GM18508 (cell line): Measurements from ENCODE around the gene GABBR1.
"Not testable (repeated sequence)": the region's sequence is repeated elsewhere in the genome, so short reads cannot be mapped to it uniquely, and the experiment has no call there.

Source experiments
- ATAC-seq: cut with Tn5 transposase; IDR thresholded peaks from one replicate; pipeline ENCODE4 v1.9.1; 2021; ENCODE audit warnings: moderate number of reproducible peaks; ENCODE audit not compliant: insufficient read depth, unreplicated experiment

GABBR1 gene

DNA sequence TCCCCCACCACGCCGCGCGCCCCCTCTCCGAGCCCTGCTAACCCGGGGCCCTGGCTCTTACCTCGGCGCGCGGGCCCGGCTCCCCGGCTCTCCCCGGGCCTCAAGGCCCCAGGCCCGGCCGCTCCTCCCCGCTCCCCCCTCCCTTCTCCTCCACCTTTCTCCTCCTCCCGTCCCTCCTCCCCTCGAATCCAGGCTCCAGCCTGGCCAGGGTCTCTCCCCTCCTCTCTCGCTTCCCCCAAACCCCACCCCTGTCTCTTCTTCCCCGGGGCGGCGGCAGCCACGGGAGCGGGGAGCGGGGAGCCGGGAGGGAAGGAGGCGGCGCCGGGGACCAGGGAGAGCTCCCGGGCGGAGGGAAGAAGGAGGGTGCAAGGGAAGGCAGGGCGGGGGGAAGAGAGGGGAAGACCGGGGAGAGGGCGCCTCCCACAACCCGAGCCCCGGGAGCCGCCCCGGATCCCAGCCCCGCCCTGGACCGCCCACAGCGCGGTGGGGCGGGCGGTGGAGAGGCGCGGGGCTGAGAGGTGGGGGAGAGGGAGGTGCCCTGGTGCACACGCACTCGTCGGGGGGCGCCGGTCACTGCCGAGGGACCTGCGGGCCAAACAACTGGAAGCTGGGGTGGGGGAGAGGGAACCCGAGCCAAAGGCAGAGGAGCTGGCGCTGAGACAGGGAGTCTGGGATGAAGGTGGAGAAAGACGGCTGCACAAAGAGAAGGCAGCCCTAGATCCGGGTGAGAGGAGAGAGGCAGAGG, at the start of gene GABBR1:
GABBR1 (minus strand) TSS at position 395 of the 745 bp plus-strand sequence. CDS start 798 bp downstream, outside the sequence.
- ATAC-seq: no peak

DNA sequence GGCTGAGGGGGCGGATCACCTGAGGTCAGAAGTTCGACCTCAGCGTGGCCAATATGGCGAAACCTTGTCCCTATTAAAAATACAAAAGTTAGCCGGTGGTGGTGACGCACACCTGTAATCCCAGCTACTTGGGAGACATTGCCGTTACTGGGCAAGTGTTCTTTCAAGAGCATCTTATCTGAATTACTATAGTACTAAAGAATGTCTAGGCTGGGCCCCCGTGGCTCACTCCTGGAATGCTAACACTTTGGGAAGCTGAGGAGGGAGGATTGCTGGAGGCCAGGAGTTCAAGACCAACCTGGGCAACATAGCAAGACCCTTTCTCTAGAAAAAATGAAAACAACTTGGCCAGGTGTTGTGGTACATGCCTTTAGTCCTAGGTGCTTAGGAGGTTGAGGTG, 48.8 kb upstream of the GABBR1 start:
- no peak for ATAC-seq

DNA sequence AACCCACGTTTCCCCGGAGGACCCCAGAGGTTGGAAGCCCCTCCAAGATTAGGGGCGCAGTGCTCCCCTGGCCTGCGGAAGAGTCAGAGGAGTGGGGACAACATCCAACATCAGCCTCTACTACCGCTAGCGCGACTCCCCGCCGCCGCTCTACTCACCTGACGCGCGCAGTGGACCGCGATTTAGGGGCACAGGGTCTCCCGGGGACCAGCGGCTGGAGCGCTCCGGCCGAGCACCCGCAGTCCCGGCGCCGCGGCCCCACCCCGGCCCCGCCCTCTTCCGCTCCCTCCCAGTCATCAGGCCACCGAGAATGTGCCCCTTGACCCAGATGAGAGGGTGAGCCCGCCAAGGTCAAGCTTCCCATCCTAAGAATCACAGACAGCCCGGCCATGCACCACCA, 47.9 kb upstream of the GABBR1 start, which contains the start of gene ZFP57:
ZFP57 (minus strand) TSS at position 249 of the 400 bp plus-strand sequence. CDS start 4,149 bp downstream, outside the sequence.
- no peak for ATAC-seq

DNA sequence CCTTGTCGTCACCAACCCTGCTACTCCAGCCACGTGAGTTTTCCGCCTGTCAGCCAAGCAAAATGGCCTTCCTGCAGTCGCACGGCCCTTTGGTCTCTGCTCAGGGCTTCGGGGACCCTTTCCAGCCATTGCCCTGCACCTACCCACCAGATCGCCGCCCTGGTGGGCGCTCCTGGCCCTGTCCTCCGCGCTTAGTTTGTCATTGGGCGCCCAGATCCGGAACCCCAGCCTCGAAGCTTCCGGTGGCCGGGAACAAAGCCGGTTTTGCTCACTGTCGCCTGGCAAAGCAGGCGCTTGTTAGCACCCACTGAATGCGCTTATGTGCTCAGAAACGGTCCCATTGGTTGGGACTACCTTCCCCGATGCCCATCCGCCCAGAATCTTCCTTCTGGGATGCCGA, 47.4 kb upstream of the GABBR1 start:
- ATAC-seq: no peak

DNA sequence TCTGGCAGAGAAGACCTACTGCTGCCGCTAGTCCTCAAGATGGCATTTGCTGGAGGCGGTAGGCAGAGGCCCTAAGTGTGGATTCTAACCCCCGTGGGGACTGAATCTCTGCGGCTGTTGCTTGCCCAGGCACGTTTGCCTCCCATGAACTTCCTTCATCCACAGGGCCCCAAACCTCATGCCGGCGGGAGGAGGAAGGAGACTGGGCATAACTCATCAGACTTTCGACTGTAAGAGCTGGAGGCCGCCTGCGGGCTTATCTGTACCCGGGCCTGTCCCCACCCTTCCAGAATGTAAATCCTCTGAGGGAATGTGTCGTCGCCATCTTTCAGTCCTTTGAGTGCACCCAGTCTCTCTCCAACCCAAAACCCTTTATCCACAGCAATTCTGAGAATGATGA, 47.0 kb upstream of the GABBR1 start:
- no peak for ATAC-seq

DNA sequence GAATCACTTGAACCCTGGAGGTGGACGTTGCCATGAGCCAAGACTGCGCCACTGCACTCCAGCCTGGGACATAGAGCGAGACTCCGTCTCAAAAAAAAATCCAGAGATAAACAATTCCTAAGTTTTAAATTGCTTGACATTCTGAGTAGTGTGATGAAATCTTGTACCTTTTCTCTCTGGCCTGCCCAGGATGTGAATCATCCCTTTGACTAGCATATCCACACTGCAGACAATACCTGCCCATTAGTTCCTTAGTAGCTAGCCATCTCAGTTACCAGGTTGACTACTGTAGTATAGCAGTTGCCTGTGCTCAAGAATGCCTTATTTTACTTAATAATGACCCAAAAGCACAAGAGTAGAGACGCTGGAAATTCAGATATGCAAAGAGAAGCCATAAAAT, 45.1 kb upstream of the GABBR1 start:
- no peak for ATAC-seq

DNA sequence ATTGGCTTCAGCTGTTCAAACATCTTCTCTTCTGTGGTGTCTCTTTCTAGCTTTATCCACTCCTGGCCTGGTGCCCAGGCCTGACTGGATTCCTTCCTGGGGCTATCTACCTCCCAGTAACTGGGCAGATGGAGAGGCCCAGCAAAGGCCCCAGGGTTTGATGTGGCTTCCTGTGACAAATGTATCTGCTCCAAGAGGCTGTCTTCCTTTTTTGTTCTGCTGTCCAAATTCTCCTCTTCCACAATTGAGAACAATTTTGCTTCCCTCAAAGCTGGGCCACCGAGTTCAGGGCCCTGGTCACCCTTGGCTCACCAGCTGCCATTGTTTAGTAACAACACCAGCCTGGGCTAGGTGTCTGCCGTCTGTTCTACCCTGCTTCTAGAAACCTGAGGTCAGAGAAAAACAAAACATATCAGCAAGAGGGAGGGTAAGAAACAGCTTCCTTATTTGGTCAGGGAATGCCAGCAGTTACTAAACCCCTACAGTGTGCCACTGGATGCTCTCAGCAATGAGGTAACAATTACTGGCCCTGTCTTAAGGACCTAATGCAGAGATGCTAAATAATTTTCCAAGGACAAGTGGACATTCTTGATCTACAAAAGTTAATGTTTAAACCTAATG, 44.1 kb upstream of the GABBR1 start:
- no peak for ATAC-seq

DNA sequence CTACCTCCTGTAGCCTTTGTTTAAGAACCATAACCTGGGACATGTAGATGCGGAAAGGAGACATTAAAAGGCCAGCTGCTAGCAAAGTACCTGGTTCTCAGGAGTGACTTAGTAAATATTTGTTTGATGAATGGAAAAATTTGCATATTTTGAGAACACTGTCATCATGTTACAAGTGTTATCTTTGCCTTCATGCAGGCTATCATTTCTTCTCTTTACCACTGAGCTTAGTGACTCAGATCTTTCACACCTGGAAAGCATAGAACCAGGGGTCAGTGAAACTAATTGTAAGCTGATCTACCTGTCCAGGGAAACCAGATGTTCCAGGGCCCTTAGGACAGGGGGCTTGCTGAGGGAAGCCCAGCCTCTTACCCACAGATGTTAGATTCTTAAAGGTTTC, 42.6 kb upstream of the GABBR1 start:
- ATAC-seq: no peak

DNA sequence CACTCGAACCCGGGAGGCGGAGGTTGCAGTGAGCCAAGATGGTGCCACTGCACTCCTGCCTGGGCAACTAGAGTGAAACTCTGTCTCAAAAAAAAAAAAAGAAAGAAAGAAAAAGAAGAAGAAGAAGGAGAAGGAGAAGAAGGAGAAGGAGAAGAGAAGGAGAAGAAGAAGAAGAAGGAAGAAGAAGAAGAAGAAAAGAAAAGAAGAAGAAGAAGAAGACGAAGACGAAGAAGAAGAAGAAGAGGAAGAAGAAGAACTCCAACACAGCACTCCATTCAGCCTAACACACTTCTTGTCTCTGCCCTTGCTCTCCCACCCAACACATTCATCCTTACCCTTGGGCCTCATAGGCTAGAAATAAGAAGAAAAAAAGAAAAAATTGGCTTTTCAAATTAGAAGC, 41.0 kb upstream of the GABBR1 start:
- ATAC-seq: no peak

DNA sequence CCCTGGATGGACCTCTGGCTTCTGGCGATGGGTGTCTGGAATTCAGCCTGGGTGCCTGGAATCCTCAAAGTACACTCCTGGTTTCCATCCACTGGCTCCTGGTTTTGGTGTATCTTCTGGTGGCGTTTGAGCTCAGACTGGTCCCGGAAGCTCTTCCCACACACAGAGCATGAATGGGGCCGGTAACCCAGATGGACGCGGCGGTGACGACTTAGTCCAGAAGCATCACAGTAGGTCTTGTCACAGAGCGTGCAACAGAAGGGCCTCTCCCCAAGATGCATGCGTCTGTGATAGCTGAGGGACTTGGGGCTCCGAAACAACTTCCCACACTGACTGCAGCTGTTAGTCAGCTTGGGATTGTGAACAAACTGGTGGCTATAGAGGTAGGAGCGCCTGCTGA, 40.2 kb upstream of the GABBR1 start:
- ATAC-seq: no peak

DNA sequence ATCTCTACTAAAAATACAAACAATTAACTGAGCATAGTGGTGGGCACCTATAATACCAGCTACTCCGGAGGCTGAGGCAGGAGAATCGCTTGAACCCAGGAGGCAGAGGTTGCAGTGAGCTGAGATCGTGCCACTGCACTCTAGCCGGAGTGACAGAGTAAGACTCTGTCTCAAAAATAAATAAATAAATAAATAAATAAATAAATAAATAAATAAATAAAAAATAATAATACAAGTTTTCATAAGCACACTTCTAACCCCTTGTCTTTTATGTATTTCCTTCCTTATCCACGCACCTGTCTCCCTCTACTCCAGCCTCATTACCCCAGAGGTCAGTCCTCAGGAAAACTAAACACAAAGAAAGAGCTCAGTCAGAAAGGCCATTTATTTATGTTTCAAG, 39.1 kb upstream of the GABBR1 start:
- ATAC-seq: not testable (repeated sequence)

DNA sequence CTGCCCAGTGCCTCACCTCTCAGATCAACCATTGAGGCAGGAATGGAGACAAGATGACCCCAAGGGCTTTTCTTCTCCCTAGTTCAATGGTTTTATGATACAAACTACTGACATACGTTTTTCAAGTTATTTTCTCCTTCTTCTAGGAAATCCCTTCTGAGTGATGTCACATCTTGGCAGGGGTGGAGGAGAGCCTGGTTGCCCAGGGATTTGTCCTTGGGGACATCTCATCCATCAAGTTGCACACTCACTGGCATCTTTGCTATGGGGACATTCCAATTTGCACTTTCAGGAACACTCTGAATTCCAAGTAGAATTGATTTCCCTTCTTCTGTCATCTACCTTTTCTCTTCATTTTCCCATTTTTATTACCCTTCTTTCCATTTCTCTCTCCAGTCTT, 38.0 kb upstream of the GABBR1 start:
- no peak for ATAC-seq

DNA sequence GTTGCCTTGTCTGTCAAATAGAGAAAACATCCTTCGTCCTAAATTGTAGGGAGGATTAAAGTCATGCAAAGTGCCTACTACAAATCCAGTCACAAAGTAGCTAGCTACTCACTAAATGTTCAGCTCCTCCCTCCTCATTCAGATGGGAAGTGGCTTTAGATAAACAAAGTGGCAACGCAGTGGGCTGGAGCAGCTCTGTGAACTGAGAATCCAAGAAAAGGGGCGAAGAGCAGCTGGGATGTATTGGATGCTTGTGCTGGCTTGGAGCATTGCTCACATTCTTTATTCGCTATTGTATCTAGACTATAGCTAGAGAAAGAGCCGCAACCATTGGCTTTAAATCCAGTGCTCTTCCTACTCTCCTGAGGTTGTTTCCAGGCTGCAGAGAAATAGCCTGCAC, 34.2 kb upstream of the GABBR1 start:
- no peak for ATAC-seq

DNA sequence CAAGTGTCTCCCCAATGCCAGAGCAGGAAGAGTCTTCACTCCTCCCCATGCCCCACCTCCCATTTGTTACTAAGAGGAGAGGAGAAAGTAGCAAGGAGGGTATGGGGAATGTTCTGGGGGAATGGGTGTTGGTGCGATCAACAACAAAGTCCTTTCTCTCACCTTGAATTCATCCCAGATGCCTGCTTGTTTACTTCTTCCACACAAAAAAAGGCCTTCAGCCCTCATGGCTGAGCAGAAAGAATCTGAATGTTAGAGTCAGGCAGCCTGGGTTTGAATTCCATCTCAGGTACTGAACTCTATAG, 33.8 kb upstream of the GABBR1 start:
- no peak for ATAC-seq

DNA sequence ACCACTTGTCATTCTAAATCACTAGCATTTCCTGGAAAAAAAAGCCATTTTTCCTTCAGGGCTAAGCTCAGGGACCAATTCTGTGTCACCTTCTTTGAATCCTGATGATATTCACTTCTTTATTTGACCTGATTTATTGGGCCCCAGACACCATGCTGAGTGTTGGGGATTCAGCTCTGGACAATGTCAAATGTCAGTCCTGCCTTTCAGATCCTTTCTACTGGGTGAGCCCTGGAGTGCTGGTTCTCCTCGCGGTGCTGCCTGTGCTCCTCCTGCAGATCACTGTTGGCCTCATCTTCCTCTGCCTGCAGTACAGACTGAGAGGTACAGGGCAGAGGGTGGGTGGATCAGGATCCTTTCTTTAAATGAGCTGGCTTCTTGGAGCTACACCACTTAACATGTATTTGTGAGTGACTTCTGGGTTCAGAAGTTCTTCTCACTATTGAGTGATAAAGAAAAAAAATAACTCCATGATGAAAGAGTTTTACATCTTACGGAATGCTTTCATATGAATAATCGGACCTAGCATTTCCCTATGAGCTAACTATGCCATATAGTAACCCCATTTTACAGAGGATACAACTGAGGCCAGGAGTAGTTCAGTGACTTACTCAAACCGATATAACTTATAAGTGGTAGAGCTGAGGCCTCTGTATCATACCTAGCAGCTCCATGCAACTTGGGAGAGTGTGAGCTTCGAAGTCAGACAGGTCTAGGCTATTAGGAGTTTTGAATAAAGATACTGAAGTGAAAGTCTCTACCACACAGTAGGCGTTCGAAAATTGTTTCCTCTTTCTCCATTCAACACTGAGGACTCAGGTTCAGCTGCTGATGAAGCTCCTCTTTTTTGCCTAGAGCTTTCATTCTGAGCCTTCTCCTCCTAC, 33.2 kb upstream of the GABBR1 start:
- ATAC-seq: no peak

DNA sequence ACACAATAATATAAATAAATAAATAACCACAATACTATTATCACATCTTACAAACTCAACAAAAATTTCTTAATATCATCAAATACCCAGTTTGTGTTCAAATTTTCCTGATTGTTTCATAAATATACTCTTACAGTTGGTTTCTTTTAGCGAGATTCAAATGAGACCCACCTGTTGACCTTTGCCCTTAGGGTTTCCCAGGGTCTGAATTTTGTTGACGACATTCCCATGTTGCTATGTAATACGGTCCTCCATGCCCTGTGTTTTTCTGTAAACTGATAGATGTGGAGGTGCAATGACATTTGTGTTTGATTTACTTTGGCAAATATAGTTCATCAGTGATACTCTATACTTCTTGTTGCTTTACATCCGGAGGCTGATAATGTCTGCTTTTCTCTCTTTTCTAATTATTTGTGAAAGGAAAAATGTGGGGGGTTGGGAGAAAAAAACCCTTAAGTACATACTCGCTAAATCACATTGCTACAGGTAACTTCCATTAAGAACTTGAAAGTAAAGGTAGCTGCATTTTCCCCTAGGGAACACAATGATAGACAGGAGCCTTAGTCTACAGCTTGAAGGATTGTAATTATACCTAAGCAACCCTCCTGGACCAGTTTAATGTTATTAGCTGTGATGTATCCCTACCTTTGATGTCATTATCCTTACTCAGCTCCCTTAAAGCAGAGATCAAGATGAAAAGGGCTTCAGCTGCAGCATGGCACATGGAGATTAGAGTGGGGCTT, 30.5 kb upstream of the GABBR1 start:
- no peak for ATAC-seq

DNA sequence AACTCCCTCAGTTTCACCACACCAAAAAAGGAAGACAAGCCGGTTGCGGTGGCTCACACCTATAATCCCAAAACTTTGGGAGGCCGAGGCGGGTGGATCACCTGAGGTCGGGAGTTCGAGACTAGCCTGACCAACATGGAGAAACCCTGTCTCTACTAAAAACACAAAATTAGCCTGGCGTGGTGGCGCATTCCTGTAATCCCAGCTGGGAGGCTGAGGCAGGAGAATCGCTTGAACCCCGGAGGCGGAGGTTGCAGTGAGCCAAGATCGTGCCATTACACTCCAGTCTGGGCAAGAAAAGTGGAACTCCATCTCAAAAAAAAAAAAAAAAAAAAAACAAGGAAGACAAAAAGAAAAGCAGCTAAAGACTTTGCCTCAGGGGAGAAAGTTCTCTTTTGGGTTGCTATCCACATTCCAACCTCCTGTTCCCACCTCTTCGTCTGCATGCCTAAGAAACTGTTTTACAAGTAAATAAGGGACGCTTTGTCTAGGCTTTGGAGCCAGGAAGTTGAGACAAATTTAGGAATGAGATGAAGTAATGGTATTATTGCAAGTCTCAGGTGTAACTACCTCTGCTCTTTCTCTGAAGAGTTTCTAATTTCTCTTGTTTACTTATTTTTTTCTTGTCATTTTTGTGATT, 28.6 kb upstream of the GABBR1 start:
- not testable (repeated sequence) for ATAC-seq

DNA sequence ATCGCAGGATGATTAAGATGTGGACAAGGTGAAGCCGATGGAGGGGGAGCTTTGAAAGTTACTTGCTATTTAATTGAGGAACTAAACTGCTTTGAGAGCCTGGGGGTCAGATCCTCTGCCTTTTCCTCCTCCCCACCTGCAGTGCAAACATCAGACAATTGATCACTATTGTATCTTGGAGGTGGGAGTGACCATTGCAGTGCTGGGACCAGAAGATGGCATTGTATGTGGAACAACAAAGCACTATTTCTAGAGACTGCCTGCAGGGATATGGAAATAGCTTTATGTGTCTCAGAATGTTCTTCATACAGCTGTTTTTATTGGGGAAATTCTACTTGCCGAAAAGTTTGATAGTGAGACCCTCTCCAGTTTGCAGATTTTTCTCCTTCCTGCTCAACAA, 28.1 kb upstream of the GABBR1 start:
- ATAC-seq: no peak

DNA sequence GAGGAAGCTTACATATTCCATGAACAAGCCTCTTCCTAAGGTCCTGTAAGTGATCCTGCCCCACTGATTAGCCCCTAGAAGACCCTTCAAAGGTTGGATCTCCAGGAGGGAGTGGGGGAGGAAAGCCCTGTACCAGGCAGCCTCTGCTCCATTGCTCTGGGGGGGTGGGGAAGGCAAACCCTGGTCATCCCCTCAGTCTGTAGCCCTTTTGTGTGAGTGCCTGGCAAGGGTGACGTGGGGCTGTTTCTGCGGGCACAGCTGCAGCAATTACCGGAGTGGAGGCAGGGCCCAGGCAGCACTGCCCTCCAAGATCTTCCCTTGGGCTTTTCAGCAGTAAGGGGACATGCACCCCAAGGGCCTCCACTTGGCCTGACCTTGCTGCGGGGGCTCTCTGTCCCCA, 23.8 kb upstream of the GABBR1 start, which contains the start of gene MOG:
MOG (plus strand) TSS at position 295 of the 400 bp plus-strand sequence. CDS start 118 bp downstream, outside the sequence.
- ATAC-seq: no peak

DNA sequence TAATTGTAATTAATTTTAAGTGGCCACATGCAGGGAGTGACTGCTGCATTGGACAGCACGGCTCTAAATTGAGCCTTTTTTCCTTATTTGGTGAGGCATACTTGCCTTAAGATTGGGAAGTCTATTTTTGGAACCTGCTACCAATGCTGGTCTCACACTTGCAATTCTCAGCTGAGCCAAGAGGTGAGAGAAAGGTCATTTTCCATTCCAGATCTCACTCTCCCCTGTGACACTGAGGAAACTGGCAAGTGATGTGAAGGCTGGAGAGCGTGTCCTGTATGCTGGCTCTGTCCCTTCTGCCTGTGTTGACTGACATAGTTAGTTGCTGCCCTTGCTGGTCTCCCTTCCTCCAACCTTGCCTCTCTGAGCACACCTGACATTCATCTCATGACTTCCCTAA, 23.2 kb upstream of the GABBR1 start:
- no peak for ATAC-seq
